ENCODE results near the gene SEMA3B.
"Not testable (repeated sequence)": the region's sequence is repeated elsewhere in the genome, so short reads cannot be mapped to it uniquely, and the experiment has no call there.

The SEMA3B gene

GRCh38 chr3:50260942-50261441 lies 8.0 kb upstream of the SEMA3B start:
- H3K36me3 ChIP-seq (replicated peaks), result peaks cover 29% of the 10 kb centered on the region
- H3K27ac ChIP-seq, result no peak overlapping the region
- DNase-seq, result no peak
- TF ChIP-seq, protein P1, sequence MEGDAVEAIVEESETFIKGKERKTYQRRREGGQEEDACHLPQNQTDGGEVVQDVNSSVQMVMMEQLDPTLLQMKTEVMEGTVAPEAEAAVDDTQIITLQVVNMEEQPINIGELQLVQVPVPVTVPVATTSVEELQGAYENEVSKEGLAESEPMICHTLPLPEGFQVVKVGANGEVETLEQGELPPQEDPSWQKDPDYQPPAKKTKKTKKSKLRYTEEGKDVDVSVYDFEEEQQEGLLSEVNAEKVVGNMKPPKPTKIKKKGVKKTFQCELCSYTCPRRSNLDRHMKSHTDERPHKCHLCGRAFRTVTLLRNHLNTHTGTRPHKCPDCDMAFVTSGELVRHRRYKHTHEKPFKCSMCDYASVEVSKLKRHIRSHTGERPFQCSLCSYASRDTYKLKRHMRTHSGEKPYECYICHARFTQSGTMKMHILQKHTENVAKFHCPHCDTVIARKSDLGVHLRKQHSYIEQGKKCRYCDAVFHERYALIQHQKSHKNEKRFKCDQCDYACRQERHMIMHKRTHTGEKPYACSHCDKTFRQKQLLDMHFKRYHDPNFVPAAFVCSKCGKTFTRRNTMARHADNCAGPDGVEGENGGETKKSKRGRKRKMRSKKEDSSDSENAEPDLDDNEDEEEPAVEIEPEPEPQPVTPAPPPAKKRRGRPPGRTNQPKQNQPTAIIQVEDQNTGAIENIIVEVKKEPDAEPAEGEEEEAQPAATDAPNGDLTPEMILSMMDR (IDR thresholded peaks at IDR 0.05; ENCODE audit: low read depth, low read length, missing control alignments), result no peak
- no peaks in the 10 kb centered on the region for H3K27me3 ChIP-seq (replicated peaks)
- in situ Hi-C loops (cut with HindIII; ENCODE audit: low pct_ligation_motif_present, low sequenced_read_pairs), result no loop called here
- H3K4me3 ChIP-seq (ENCODE audit: low read depth, low read length), result peak overlapping the region; percentile 60

DNA sequence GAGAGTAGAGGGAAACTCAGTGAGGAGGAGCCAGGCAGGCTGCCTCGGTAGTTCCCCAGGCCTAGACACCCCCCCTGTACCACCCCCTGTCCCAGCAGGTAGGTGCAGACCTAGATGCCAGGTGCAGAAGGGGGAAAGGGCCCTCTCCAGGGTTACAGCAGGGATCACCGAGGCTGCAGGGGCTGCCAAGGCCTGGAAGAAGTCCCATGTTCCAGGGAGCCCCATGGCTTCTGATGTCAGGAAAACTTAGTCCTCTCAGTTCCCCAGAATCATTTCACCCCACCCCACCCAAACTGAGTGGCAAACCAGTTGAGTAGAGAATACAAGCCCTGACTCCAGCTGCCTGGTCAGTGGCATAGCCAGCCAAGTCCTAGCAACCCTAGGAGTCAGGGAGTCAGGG lies 7.4 kb upstream of the SEMA3B start:
- in situ Hi-C loops (cut with HindIII; ENCODE audit: low pct_ligation_motif_present, low sequenced_read_pairs), result no loop called here
- no peak for DNase-seq

DNA sequence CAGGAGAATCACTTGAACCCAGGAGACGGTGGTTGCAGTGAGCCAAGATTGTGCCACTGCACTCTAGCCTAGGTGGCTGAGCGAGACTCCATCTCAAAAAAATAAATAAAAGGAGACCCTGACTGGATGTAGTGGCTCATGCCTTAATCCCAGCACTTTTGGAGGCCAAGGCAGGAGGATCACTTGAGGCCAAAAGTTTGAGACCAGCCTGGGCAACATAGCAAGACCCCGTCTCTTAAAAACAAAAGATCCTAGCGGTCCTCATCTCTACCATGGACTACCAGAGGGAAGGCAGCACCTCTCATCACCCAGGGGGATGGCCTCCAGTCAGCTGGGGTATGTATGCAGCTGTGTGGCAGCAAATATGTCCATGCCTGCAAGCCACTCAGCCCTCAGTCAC lies 6.7 kb upstream of the SEMA3B start:
- H3K27me3 ChIP-seq (replicated peaks); in situ Hi-C loops (cut with HindIII; ENCODE audit: low pct_ligation_motif_present, low sequenced_read_pairs); H3K27ac ChIP-seq; H3K4me3 ChIP-seq (ENCODE audit: low read depth, low read length); DNase-seq: not testable (repeated sequence)
- H3K36me3 ChIP-seq (replicated peaks), result peaks cover 18% of the 10 kb centered on the region

More for the DNA sequence above, 7.4 kb upstream of the SEMA3B start:
- Histone ChIP-seq H3K4me3 (ENCODE audit: low read depth, low read length) (no peak overlapping the region), H3K36me3 (replicated peaks) (peaks cover 25% of the 10 kb centered on the region), H3K27ac (no peak overlapping the region), H3K27me3 (replicated peaks) (no peaks in the 10 kb centered on the region)
- TF ChIP-seq, protein P1 (IDR thresholded peaks at IDR 0.05; ENCODE audit: low read depth, low read length, missing control alignments), result no peak

DNA sequence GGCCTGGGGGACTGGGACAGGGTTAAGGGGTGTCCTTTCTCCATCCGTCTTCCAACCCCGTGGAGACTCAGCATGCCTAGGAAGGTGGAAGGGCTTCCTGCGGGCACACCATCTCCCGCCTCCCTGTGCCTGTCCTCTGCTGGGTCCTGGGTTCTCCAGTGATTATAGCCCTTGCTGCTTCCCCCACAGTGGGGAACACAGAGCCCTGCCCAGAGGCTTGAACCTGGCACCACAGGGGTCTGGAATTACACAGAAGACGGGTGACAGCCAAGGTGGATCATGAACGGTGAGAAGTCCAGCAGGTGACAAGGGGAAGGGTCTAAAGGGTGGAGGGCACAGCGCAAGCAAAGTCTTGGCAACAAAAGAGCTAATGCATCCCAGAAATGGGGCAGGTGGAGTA lies 6.2 kb upstream of the SEMA3B start:
- Histone ChIP-seq H3K4me3 (ENCODE audit: low read depth, low read length) (no peak overlapping the region), H3K27me3 (replicated peaks) (no peaks in the 10 kb centered on the region), H3K36me3 (replicated peaks) (peaks cover 15% of the 10 kb centered on the region), H3K27ac (no peak overlapping the region)
- TF ChIP-seq, protein P1 (IDR thresholded peaks at IDR 0.05; ENCODE audit: low read depth, low read length, missing control alignments), result no peak
- in situ Hi-C loops (cut with HindIII; ENCODE audit: low pct_ligation_motif_present, low sequenced_read_pairs), result no loop called here
- no peak for DNase-seq

GRCh38 chr3:50263478-50264382 lies 5.2 kb upstream of the SEMA3B start:
- Histone ChIP-seq H3K27ac (no peak overlapping the region), H3K4me3 (ENCODE audit: low read depth, low read length) (no peak overlapping the region), H3K36me3 (replicated peaks) (peaks cover 7% of the 10 kb centered on the region), H3K27me3 (replicated peaks) (no peaks in the 10 kb centered on the region)
- in situ Hi-C loops (cut with HindIII; ENCODE audit: low pct_ligation_motif_present, low sequenced_read_pairs), result no loop called here
- TF ChIP-seq, protein P1 (IDR thresholded peaks at IDR 0.05; ENCODE audit: low read depth, low read length, missing control alignments), result no peak
- no peak for DNase-seq

GRCh38 chr3:50264383-50264963 lies 4.5 kb upstream of the SEMA3B start:
- TF ChIP-seq, protein P1 (IDR thresholded peaks at IDR 0.05; ENCODE audit: low read depth, low read length, missing control alignments), result no peak
- in situ Hi-C loops (cut with HindIII; ENCODE audit: low pct_ligation_motif_present, low sequenced_read_pairs), result no loop called here
- H3K27ac ChIP-seq, result no peak overlapping the region
- peak; percentile 69 for DNase-seq
- no peak overlapping the region for H3K4me3 ChIP-seq (ENCODE audit: low read depth, low read length)
- H3K27me3 ChIP-seq (replicated peaks), result no peaks in the 10 kb centered on the region
- peaks cover 2% of the 10 kb centered on the region for H3K36me3 ChIP-seq (replicated peaks)

Measured in brain microvascular endothelial cell (primary cell).